HepG2 (cell line): Measurements from ENCODE around the gene ADAM8. TPM values are rescaled to one million over a fixed set of nuclear protein-coding genes. Genes with fewer than 3 reads are reported as not detected.

Source experiments
- GATAD1 ChIP-seq: IDR thresholded peaks from 2 replicates; pipeline ENCODE4 v1.6.1; 2016; ENCODE audit warnings: missing genetic modification reagents, missing compliant biosample characterization
- NFKB2 ChIP-seq: sonication (generic); formaldehyde crosslinking; IDR thresholded peaks from 2 replicates; pipeline ENCODE4 v1.4.0; 2020; ENCODE audit warnings: missing genetic modification reagents, borderline replicate concordance
- SATB2 ChIP-seq: sonication (generic); formaldehyde crosslinking; IDR thresholded peaks from 2 replicates; pipeline ENCODE4 v1.5.0; 2020; ENCODE audit warnings: missing genetic modification reagents
- U2AF2 ChIP-seq: fragments of 200-400 bp; formaldehyde crosslinking; IDR thresholded peaks from 2 replicates; pipeline ENCODE4 v1.6.1; 2017; ENCODE audit warnings: low read depth, mild to moderate bottlenecking, low read length
- ZEB1 ChIP-seq: IDR thresholded peaks from 2 replicates; pipeline ENCODE4 v1.6.1; 2012; ENCODE audit warnings: mild to moderate bottlenecking, low read depth, inconsistent platforms; ENCODE audit not compliant: insufficient replicate concordance
- ZFX ChIP-seq: sonication (generic); formaldehyde crosslinking; IDR thresholded peaks from 2 replicates; pipeline ENCODE4 v1.4.0; 2020; ENCODE audit warnings: mild to moderate bottlenecking, low read depth, missing genetic modification reagents, moderate library complexity
- ZNF12 ChIP-seq: sonication (generic); formaldehyde crosslinking; IDR thresholded peaks from 2 replicates; pipeline ENCODE4 v1.5.0; 2020; ENCODE audit warnings: missing genetic modification reagents
- ZNF17 ChIP-seq: sonication (generic); formaldehyde crosslinking; IDR thresholded peaks from 2 replicates; pipeline ENCODE4 v1.5.0; 2020; ENCODE audit warnings: mild to moderate bottlenecking, missing genetic modification reagents
- ZNF232 ChIP-seq: sonication (generic); formaldehyde crosslinking; IDR thresholded peaks from 2 replicates; pipeline ENCODE4 v1.4.0; 2020; ENCODE audit warnings: missing genetic modification reagents, borderline replicate concordance
- ZNF3 ChIP-seq: IDR thresholded peaks from 2 replicates; pipeline ENCODE4 v1.7.0; 2017; ENCODE audit warnings: inconsistent platforms
- ZNF570 ChIP-seq: sonication (generic); formaldehyde crosslinking; IDR thresholded peaks from 2 replicates; pipeline ENCODE4 v1.4.0; 2020; ENCODE audit warnings: mild to moderate bottlenecking, missing genetic modification reagents, borderline replicate concordance
- polyA plus RNA-seq, 8 experiments: library from polyadenylated mRNA; depleted of rRNA in 3 of 8; stranded (reverse) in 7 of 8; unstranded in 1 of 8; fragments of >200 nt; fragmentation: Illumina TruSeq in 4 of 8; extraction: Trizol in 4 of 8; gene quantifications; 2 replicates each; pipeline versions ENCODE4 v1.2.1 to v1.2.3, GENCODE V29; 2011 to 2016; ENCODE audit warnings: low read depth in 4 of 8, missing spikeins in 1 of 8, mixed read lengths in 1 of 8; ENCODE audit not compliant: insufficient read depth in 1 of 8
- total RNA-seq, 5 experiments: library from RNA; depleted of rRNA; stranded (reverse); fragments of >200 nt; fragmentation: Illumina TruSeq; extraction: Trizol; gene quantifications; 2 replicates each; pipeline ENCODE4 v1.2.3, GENCODE V29; 2016; ENCODE audit warnings: low read depth in 1 of 5
- TF ChIP-seq, protein P1 (sequence below), 2 experiments: sonication (generic) in 1 of 2; formaldehyde crosslinking in 1 of 2; IDR thresholded peaks; 2 replicates each; pipeline versions ENCODE4 v1.4.0 to v1.6.1; 2018 to 2020; ENCODE audit warnings: missing genetic modification reagents in 2 of 2, borderline replicate concordance in 1 of 2, low read depth in 1 of 2, mild to moderate bottlenecking in 1 of 2, missing biosample characterization in 1 of 2
- TF ChIP-seq, protein P2 (sequence below): IDR thresholded peaks from 2 replicates; pipeline ENCODE4 v1.6.1; 2018; ENCODE audit warnings: missing genetic modification reagents, mild to moderate bottlenecking, missing compliant biosample characterization
- TF ChIP-seq, protein P3 (sequence below): IDR thresholded peaks from 2 replicates; pipeline ENCODE4 v1.6.1; 2016; ENCODE audit warnings: low read depth
- TF ChIP-seq, protein P4 (sequence below): sonication (generic); formaldehyde crosslinking; IDR thresholded peaks from 2 replicates; pipeline ENCODE4 v1.8.1; 2023; ENCODE audit warnings: mild to moderate bottlenecking, missing genetic modification reagents
- TF ChIP-seq, protein P5 (sequence below): sonication (generic); formaldehyde crosslinking; IDR thresholded peaks from 2 replicates; pipeline ENCODE4 v1.5.0; 2020; ENCODE audit warnings: mild to moderate bottlenecking, missing genetic modification reagents, moderate library complexity
- TF ChIP-seq, protein P6 (sequence below): sonication (generic); formaldehyde crosslinking; IDR thresholded peaks from 2 replicates; pipeline ENCODE4 v1.4.0; 2020; ENCODE audit warnings: mild to moderate bottlenecking, missing genetic modification reagents
- TF ChIP-seq, protein P7 (sequence below): sonication (generic); formaldehyde crosslinking; IDR thresholded peaks from 2 replicates; pipeline ENCODE4 v1.5.0; 2020; ENCODE audit warnings: missing genetic modification reagents

ADAM8 gene
- total and polyA plus RNA-seq, 2 of the 13 experiments (the other 11 are each of a cell fraction or from before 2014, with no cell fraction given), result 0.24 to 0.93 TPM

DNA sequence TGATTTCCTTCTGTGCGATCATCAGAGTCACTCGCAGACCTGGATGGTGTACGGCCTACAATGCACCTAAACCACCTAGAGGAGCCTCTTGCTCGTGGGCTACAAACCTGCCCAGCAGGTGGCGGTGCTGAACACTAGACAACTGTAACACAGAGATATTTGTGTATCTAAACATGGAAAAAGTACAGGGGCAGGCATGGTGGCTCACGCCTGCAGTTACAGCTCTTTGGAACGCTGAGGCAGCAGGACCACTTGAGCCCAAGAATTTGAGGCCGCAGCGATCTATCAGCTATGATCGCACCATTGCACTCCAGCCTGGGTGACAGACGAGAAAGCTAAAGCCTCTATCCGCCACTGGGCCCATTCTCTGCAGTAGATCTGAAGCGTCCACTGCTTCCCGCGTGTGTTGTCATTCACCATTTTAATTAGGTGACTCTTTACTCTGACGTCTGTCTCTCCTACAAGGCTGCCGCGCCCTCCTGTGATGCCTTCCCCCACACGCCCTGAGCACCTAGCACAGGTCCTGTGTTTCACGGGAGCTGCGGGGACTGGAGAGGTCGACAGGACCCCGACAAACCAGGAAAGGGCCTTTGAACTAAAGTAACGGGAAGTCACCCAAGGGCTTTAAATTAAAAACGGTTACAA, 31.2 kb upstream of the ADAM8 start (continued):
- TF ChIP-seq, protein P1, sequence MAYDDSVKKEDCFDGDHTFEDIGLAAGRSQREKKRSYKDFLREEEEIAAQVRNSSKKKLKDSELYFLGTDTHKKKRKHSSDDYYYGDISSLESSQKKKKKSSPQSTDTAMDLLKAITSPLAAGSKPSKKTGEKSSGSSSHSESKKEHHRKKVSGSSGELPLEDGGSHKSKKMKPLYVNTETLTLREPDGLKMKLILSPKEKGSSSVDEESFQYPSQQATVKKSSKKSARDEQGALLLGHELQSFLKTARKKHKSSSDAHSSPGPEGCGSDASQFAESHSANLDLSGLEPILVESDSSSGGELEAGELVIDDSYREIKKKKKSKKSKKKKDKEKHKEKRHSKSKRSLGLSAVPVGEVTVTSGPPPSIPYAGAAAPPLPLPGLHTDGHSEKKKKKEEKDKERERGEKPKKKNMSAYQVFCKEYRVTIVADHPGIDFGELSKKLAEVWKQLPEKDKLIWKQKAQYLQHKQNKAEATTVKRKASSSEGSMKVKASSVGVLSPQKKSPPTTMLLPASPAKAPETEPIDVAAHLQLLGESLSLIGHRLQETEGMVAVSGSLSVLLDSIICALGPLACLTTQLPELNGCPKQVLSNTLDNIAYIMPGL (CRISPR knock-in tag; IDR thresholded peaks at IDR 0.05; ENCODE audit: borderline replicate concordance in 1 of 2, low read depth in 1 of 2), result peak in 1 of 2 experiments; percentile 72; a peak in 2 of 4 replicates
- TF ChIP-seq SATB2 (CRISPR knock-in tag) (0 out of 2 replicates have a peak, but pooled peaks have one; percentile 26), ZNF12 (CRISPR knock-in tag) (0 out of 2 replicates have a peak, but pooled peaks have one; percentile 8), ZEB1 (peak; percentile 78), ZFX (peak; percentile 57), ZNF17 (CRISPR knock-in tag) (no peak), NFKB2 (CRISPR knock-in tag) (0 out of 2 replicates have a peak, but pooled peaks have one; percentile 1), ZNF570 (CRISPR knock-in tag) (0 out of 2 replicates have a peak, but pooled peaks have one; percentile 28), ZNF3 (CRISPR knock-in tag) (no peak), ZNF232 (peak; percentile 45; the same call in 1 of the 2 replicates), U2AF2 (no peak), GATAD1 (peak; percentile 41; the same call in 1 of the 2 replicates)
- TF ChIP-seq, protein P2, sequence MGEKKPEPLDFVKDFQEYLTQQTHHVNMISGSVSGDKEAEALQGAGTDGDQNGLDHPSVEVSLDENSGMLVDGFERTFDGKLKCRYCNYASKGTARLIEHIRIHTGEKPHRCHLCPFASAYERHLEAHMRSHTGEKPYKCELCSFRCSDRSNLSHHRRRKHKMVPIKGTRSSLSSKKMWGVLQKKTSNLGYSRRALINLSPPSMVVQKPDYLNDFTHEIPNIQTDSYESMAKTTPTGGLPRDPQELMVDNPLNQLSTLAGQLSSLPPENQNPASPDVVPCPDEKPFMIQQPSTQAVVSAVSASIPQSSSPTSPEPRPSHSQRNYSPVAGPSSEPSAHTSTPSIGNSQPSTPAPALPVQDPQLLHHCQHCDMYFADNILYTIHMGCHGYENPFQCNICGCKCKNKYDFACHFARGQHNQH (CRISPR knock-in tag), result no peak
- TF ChIP-seq, protein P3, sequence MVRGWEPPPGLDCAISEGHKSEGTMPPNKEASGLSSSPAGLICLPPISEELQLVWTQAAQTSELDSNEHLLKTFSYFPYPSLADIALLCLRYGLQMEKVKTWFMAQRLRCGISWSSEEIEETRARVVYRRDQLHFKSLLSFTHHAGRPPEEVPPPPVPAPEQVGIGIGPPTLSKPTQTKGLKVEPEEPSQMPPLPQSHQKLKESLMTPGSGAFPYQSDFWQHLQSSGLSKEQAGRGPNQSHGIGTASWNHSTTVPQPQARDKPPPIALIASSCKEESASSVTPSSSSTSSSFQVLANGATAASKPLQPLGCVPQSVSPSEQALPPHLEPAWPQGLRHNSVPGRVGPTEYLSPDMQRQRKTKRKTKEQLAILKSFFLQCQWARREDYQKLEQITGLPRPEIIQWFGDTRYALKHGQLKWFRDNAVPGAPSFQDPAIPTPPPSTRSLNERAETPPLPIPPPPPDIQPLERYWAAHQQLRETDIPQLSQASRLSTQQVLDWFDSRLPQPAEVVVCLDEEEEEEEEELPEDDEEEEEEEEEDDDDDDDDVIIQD (CRISPR knock-in tag), result no peak
- TF ChIP-seq, protein P4, sequence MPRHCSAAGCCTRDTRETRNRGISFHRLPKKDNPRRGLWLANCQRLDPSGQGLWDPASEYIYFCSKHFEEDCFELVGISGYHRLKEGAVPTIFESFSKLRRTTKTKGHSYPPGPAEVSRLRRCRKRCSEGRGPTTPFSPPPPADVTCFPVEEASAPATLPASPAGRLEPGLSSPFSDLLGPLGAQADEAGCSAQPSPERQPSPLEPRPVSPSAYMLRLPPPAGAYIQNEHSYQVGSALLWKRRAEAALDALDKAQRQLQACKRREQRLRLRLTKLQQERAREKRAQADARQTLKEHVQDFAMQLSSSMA (CRISPR knock-in tag), result peak; percentile 57; the same call in 1 of the 2 replicates
- TF ChIP-seq, protein P5, sequence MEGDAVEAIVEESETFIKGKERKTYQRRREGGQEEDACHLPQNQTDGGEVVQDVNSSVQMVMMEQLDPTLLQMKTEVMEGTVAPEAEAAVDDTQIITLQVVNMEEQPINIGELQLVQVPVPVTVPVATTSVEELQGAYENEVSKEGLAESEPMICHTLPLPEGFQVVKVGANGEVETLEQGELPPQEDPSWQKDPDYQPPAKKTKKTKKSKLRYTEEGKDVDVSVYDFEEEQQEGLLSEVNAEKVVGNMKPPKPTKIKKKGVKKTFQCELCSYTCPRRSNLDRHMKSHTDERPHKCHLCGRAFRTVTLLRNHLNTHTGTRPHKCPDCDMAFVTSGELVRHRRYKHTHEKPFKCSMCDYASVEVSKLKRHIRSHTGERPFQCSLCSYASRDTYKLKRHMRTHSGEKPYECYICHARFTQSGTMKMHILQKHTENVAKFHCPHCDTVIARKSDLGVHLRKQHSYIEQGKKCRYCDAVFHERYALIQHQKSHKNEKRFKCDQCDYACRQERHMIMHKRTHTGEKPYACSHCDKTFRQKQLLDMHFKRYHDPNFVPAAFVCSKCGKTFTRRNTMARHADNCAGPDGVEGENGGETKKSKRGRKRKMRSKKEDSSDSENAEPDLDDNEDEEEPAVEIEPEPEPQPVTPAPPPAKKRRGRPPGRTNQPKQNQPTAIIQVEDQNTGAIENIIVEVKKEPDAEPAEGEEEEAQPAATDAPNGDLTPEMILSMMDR, result peak; percentile 88
- TF ChIP-seq, protein P6, sequence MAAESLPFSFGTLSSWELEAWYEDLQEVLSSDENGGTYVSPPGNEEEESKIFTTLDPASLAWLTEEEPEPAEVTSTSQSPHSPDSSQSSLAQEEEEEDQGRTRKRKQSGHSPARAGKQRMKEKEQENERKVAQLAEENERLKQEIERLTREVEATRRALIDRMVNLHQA (CRISPR knock-in tag), result no peak
- TF ChIP-seq, protein P7, sequence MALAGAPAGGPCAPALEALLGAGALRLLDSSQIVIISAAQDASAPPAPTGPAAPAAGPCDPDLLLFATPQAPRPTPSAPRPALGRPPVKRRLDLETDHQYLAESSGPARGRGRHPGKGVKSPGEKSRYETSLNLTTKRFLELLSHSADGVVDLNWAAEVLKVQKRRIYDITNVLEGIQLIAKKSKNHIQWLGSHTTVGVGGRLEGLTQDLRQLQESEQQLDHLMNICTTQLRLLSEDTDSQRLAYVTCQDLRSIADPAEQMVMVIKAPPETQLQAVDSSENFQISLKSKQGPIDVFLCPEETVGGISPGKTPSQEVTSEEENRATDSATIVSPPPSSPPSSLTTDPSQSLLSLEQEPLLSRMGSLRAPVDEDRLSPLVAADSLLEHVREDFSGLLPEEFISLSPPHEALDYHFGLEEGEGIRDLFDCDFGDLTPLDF, result 0 out of 2 replicates have a peak, but pooled peaks have one; percentile 45
